NCI-H526 (cell line): ENCODE results near the gene GCNT2.
"Not testable (repeated sequence)": the region's sequence is repeated elsewhere in the genome, so short reads cannot be mapped to it uniquely, and the experiment has no call there.

Experiments
- DNase-seq, 2 experiments: peaks; one replicate each; lab custom pipeline; 2025; lab: John Stamatoyannopoulos, UW

Gene GCNT2

DNA sequence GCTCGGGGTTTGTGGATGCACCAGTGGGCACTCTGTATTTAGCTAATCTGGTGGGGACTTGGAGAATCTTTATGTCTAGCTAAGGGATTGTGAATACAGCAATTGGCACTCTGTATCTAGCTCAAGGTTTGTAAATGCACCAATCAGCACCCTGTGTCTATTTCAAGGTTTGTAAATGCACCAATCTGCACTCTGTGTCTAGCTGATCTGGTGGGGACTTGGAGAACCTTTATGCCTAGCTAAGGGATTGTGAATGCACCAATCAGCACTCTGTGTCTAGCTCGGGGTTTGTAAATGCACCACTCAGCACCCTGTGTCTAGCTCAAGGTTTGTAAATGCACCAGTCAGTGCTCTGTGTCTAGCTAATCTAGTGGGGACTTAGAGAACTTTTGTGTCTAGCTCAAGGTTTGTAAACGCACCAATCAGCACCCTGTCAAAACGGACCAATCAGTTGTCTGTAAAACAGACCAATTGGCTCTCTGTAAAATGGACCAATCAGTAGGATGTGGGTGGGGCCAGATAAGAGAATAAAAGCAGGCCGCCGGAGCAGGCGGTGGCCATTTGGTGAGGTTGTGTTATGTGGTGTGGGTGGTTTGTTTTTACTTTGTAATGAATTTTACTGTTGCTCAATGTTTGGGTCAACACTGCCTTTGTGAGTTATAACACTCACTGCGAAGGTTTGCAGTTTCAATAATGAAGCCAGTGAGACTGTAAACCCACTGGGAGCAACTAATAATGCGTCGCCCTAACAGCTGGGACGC is 139.5 kb downstream of the GCNT2 start:
- DNase-seq: not testable (repeated sequence)

DNA sequence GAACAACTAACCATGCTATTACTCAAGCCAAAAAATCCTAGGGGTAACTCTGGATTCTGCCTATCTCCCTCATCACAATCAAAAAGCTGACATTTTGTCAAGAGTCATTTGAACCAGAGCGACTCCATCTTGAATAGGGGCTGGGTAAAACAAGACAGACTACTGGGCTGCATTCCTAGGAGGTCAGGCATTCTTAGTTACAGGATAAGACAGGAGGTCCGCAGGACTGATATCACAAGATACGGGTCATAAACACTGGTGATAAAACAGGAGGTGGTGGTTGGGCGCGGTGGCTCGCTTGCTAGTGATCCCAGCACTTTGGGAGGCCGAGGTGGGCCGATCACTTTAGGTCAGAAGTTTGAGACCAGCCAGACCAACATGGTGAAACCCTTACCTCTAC is 141.1 kb downstream of the GCNT2 start:
- no peak for DNase-seq

DNA sequence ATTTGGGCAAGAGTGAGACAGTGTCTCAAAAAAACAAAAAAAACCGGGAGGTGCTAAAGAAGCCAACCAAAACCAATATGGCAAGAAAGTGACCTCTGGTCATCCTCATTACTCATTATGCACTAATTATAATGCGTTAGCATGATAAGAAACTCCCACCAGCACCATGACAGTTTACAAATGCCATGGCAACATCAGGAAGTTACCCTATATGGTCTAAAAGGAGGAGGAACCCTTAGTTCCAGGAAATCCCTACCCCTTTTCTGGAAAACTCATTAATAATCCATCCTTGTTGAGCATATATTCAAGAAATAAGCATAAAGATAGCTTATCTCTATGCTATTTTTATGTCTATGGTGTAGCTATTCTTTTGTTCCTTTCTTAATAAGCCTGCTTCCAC is 141.6 kb downstream of the GCNT2 start:
- DNase-seq: no peak

DNA sequence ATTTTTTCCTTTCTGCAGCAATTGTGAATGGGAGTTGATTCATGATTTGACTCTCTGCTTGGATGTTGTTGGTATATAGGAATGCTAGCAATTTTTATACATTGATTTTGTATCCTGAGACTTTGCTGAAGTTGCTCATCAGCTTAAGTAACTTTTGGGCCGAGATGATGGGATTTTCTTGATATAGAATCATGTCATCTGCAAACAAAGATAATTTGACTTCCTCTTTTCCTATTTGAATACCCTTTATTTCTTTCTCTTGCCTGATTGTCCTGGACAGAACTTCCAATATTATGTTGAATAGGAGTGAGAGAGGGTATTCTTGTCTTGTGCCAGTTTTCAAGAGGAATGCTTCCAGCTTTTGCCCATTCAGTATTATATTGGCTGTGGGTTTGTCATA is 144.4 kb downstream of the GCNT2 start:
- DNase-seq: not testable (repeated sequence)

- no peak for DNase-seq
Measured at GRCh38 chr6:10668126-10668917, 147.2 kb downstream of the GCNT2 start.

- no peak for DNase-seq
Measured at GRCh38 chr6:10676403-10676802, 155.3 kb downstream of the GCNT2 start.

DNA sequence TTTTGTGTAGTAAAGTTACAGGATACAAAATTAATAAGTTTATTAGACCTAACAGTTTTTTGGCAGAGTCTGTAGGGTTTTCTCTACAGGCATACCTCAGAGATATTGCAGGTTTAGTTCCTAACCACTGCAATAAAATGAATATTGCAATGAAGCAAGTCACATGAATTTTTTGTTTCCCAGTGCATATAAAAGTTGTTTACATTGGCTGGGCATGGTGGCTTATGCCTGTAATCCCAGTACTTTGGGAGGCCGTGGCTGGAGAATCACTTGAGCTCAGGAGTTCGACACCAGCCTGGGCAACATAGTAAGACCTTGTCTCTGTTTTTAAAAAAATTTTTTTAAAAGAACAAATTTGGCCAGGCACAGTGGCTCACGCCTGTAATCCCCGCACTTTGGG is 157.3 kb downstream of the GCNT2 start:
- DNase-seq: no peak
